IMR-90 (cell line): Measurements from ENCODE around the gene COL28A1. TPM values are rescaled to one million over a fixed set of nuclear protein-coding genes. Genes with fewer than 3 reads are reported as not detected.

Source experiments
- ATAC-seq: fragments of 200-7000 bp; cut with Tn5 transposase; 2 replicates; pipeline ENCODE4 v1.9.1; 2020; ENCODE audit warnings: low read depth, mild to moderate bottlenecking, moderate library complexity
- BruUV-seq: library from RNA; stranded (reverse); fragments of 400-500 nt; replicated peaks from 2 replicates; lab custom pipeline; 2021; lab: Mats Ljungman, UMichigan
- CTCF ChIA-PET: fragments of 300-600 bp; formaldehyde crosslinking; extraction: SDS; loops from one replicate; lab custom pipeline; 2021; ENCODE audit warnings: antibody characterized with exemption; lab: Yijun Ruan, JAX
- POLR2A ChIA-PET: fragments of 300-600 bp; sonication (Branson Sonifier 250); formaldehyde crosslinking; loops from one replicate; lab custom pipeline; 2022; ENCODE audit warnings: antibody characterized with exemption; ENCODE audit not compliant: unreplicated experiment; lab: Charles Lee
- DNase-seq: peaks from one replicate; pipeline ENCODE4 v3.0.0; 2013
- H2AFZ ChIP-seq: replicated peaks from 2 replicates; pipeline ENCODE3; 2013; ENCODE audit warnings: low read length, mild to moderate bottlenecking; ENCODE audit not compliant: poor library complexity
- H2AK5ac ChIP-seq: 2 replicates; pipeline ENCODE4 v1.6.1; 2013; ENCODE audit warnings: low read depth, low read length, inconsistent platforms
- H2AK9ac ChIP-seq: replicated peaks from 2 replicates; pipeline ENCODE3; 2013; ENCODE audit warnings: mild to moderate bottlenecking, low read depth, low read length, moderate library complexity; ENCODE audit not compliant: poor library complexity
- H2BK120ac ChIP-seq: 2 replicates; pipeline ENCODE4 v1.6.1; 2013; ENCODE audit warnings: low read depth, low read length, inconsistent platforms
- H2BK15ac ChIP-seq: 3 replicates; pipeline ENCODE4 v1.6.1; 2013; ENCODE audit warnings: low read depth, low read length, inconsistent platforms
- H2BK20ac ChIP-seq: 2 replicates; pipeline ENCODE4 v1.6.1; 2013; ENCODE audit warnings: low read depth, mild to moderate bottlenecking, inconsistent platforms, low read length, moderate library complexity
- H2BK5ac ChIP-seq: 2 replicates; pipeline ENCODE4 v1.6.1; 2013; ENCODE audit warnings: mild to moderate bottlenecking, low read depth, low read length, inconsistent platforms; ENCODE audit not compliant: poor library complexity, severe bottlenecking
- H3K14ac ChIP-seq: replicated peaks from 2 replicates; pipeline ENCODE4 v1.6.1; 2013; ENCODE audit warnings: low read depth, low read length, inconsistent platforms
- H3K18ac ChIP-seq: 2 replicates; pipeline ENCODE4 v1.6.1; 2013; ENCODE audit warnings: low read depth, low read length, control low read depth
- H3K23ac ChIP-seq: 2 replicates; pipeline ENCODE4 v1.6.1; 2013; ENCODE audit warnings: low read depth, low read length, inconsistent platforms
- H3K27ac ChIP-seq: 2 replicates; pipeline ENCODE4 v1.5.1; 2013; ENCODE audit warnings: mild to moderate bottlenecking, control low read depth, low read length; ENCODE audit not compliant: insufficient read depth
- H3K27me3 ChIP-seq: 2 replicates; pipeline ENCODE4 v1.6.1; 2013; ENCODE audit warnings: low read length; ENCODE audit not compliant: control insufficient read depth, insufficient read depth
- H3K36me3 ChIP-seq: 2 replicates; pipeline ENCODE4 v1.6.1; 2013; ENCODE audit warnings: low read length, mixed read lengths; ENCODE audit not compliant: control insufficient read depth, insufficient read depth
- H3K4ac ChIP-seq: 2 replicates; pipeline ENCODE4 v1.6.1; 2013; ENCODE audit warnings: low read depth, low read length, inconsistent platforms
- H3K4me1 ChIP-seq: 2 replicates; pipeline ENCODE4 v1.6.1; 2013; ENCODE audit warnings: low read length, mixed read lengths; ENCODE audit not compliant: control insufficient read depth, insufficient read depth
- H3K4me2 ChIP-seq: 2 replicates; pipeline ENCODE4 v1.6.1; 2013; ENCODE audit warnings: low read depth, mild to moderate bottlenecking, control low read depth, low read length, moderate library complexity
- H3K4me3 ChIP-seq: 2 replicates; pipeline ENCODE4 v1.5.1; 2013; ENCODE audit warnings: low read depth, mild to moderate bottlenecking, control low read depth, low read length, moderate library complexity; ENCODE audit not compliant: insufficient read depth
- H3K56ac ChIP-seq: 2 replicates; pipeline ENCODE4 v1.6.1; 2013; ENCODE audit warnings: low read length, inconsistent platforms; ENCODE audit not compliant: insufficient read depth; ENCODE audit errors: extremely low read depth
- H3K79me1 ChIP-seq, 2 experiments: 2 replicates each; pipeline ENCODE4 v1.6.1; 2013; ENCODE audit warnings: low read length in 2 of 2, inconsistent platforms in 1 of 2, low read depth in 1 of 2
- H3K9ac ChIP-seq: 2 replicates; pipeline ENCODE4 v1.6.1; 2013; ENCODE audit warnings: low read depth, low read length, control low read depth
- H3K9me1 ChIP-seq: 2 replicates; pipeline ENCODE4 v1.6.1; 2013; ENCODE audit warnings: low read length, inconsistent platforms; ENCODE audit not compliant: insufficient read depth
- H3K9me3 ChIP-seq: 2 replicates; pipeline ENCODE4 v1.6.1; 2013; ENCODE audit warnings: low read length; ENCODE audit not compliant: control insufficient read depth, insufficient read depth
- H4K20me1 ChIP-seq: 2 replicates; pipeline ENCODE4 v1.6.1; 2013; ENCODE audit warnings: low read length, inconsistent platforms; ENCODE audit not compliant: insufficient read depth
- H4K5ac ChIP-seq: 2 replicates; pipeline ENCODE4 v1.6.1; 2013; ENCODE audit warnings: mild to moderate bottlenecking, low read depth, low read length, control low read depth
- H4K8ac ChIP-seq, 2 experiments: 2 replicates each; pipeline ENCODE4 v1.6.1; 2013; ENCODE audit warnings: low read depth in 2 of 2, low read length in 2 of 2, control low read depth in 1 of 2, inconsistent platforms in 1 of 2
- H4K91ac ChIP-seq: 2 replicates; pipeline ENCODE4 v1.6.1; 2013; ENCODE audit warnings: low read depth, low read length, inconsistent platforms; ENCODE audit not compliant: insufficient read depth
- BHLHE40 ChIP-seq: fragments of 150-350 bp; IDR thresholded peaks from 2 replicates; pipeline ENCODE4 v1.6.1; 2016; ENCODE audit warnings: mild to moderate bottlenecking, low read depth, low read length
- CEBPB ChIP-seq: IDR thresholded peaks from 2 replicates; pipeline ENCODE4 v1.6.1; 2012; ENCODE audit warnings: low read depth, low read length, improper control_type of control experiment
- CTCF ChIP-seq: conservative IDR thresholded peaks from 2 replicates; pipeline ENCODE4 v1.5.1; 2012; ENCODE audit warnings: mild to moderate bottlenecking, low read depth, low read length, improper control_type of control experiment
- MAFK ChIP-seq: IDR thresholded peaks from 2 replicates; pipeline ENCODE4 v1.6.1; 2012; ENCODE audit warnings: low read depth, low read length, improper control_type of control experiment
- RAD21 ChIP-seq: IDR thresholded peaks from 2 replicates; pipeline ENCODE4 v1.6.1; 2012; ENCODE audit warnings: low read length, improper control_type of control experiment
- RCOR1 ChIP-seq: IDR thresholded peaks from 2 replicates; pipeline ENCODE4 v1.6.1; 2012; ENCODE audit warnings: mild to moderate bottlenecking, low read length, improper control_type of control experiment; ENCODE audit not compliant: insufficient replicate concordance
- RFX5 ChIP-seq: IDR thresholded peaks from 2 replicates; pipeline ENCODE4 v1.8.0; 2012; ENCODE audit warnings: low read depth, mild to moderate bottlenecking, low read length, moderate library complexity
- SMC3 ChIP-seq: fragments of 150-350 bp; IDR thresholded peaks from 2 replicates; pipeline ENCODE4 v1.6.1; 2016; ENCODE audit warnings: low read depth, mild to moderate bottlenecking, antibody characterized with exemption, low read length, moderate library complexity
- WGBS, 2 experiments: methylation state at CpG; one replicate each; pipeline versions ENCODE4 v1.1.5 to v1.1.7; 2013; ENCODE audit warnings: missing lambda C conversion rate in 2 of 2; ENCODE audit not compliant: insufficient read length in 1 of 2; ENCODE audit errors: extremely low coverage in 2 of 2; 5-methylcytosine and 5-hydroxymethylcytosine counted together
- dilution Hi-C: fragments of 300-500 bp; cut with HindIII; formaldehyde crosslinking; loops from one replicate; pipeline ENCODE4 v1.14.3; 2018; ENCODE audit warnings: low sequenced_read_pairs; ENCODE audit not compliant: unreplicated experiment
- in situ Hi-C: fragments of 300-500 bp; cut with MboI; formaldehyde crosslinking; loops from 3 replicates; pipeline ENCODE4 v1.14.3; 2019; ENCODE audit warnings: low sequenced_read_pairs, inconsistent platforms, mixed read lengths
- intact Hi-C: fragments of 100-400 bp; cut with micrococcal nuclease; formaldehyde crosslinking; loops from 2 replicates; pipeline ENCODE4 v1.10.0; 2022
- polyA plus RNA-seq, 3 experiments: library from polyadenylated mRNA; depleted of rRNA; stranded (reverse); fragments of >200 nt; gene quantifications; 2 replicates each; pipeline ENCODE4 v1.2.3, GENCODE V29; 2012; ENCODE audit warnings: low replicate concordance in 1 of 3
- total RNA-seq: library from RNA; depleted of rRNA; stranded (reverse); fragments of >200 nt; gene quantifications from 2 replicates; pipeline ENCODE4 v1.2.3, GENCODE V29; 2012

COL28A1 gene
- total and polyA plus RNA-seq, 2 of the 4 experiments (the other 2 are of a cell fraction) = under 0.01 to 0.05 TPM

GRCh38 chr7:7417414-7417813 lies 118.3 kb downstream of the COL28A1 start:
- Histone ChIP-seq H3K18ac (no peak overlapping the region), H4K5ac (no peak overlapping the region), H2BK15ac (no peak overlapping the region), H3K79me1 (no peaks in the 10 kb centered on the region), H3K9me3 (no peaks in the 10 kb centered on the region), H2BK5ac (no peak overlapping the region), H3K4me2 (no peak overlapping the region), H3K9me1 (no peaks in the 10 kb centered on the region), H3K4me1 (no peaks in the 10 kb centered on the region), H2AK5ac (no peak overlapping the region), H2AK9ac (no peak overlapping the region), H3K4me3 (no peak overlapping the region), H3K14ac (no peak overlapping the region), H4K8ac (no peak overlapping the region), H3K27me3 (no peaks in the 10 kb centered on the region; the same call in 1 of the 2 replicates), H3K9ac (no peak overlapping the region), H4K91ac (no peak overlapping the region), H3K4ac (no peak overlapping the region), H4K20me1 (no peaks in the 10 kb centered on the region), H2BK120ac (no peak overlapping the region), H3K27ac (no peak overlapping the region), H3K23ac (no peak overlapping the region), H2BK20ac (no peak overlapping the region), H3K56ac (no peak overlapping the region), H2AFZ (no peak overlapping the region), H3K36me3 (no peaks in the 10 kb centered on the region)
- TF ChIP-seq SMC3 (no peak), BHLHE40 (no peak), RFX5 (no peak), CEBPB (no peak), RCOR1 (no peak), MAFK (no peak), CTCF (no peak), RAD21 (no peak)
- in situ Hi-C loops (no loop called here), intact Hi-C loops (loop anchor here (2.0 to 10.0 kb wide), 2 partner anchors 315 to 463 kb away; no protein-coding TSS in a partner anchor), dilution Hi-C loops (no loop called here)
- ATAC-seq = no peak
- no peak for DNase-seq
- BruUV-seq = no TSS peak
- CTCF ChIA-PET = interaction anchor here (0.6 kb wide), 1 partner anchor 237 kb away, joined by 3 read pairs; no protein-coding TSS in a partner anchor
- POLR2A ChIA-PET = no interaction called here
- 67% methylated on average over 1 of the region's 2 CpGs; no CpG with 5 or more reads in 1 of the 2 experiments for WGBS, 2 experiments
